Measurements from ENCODE around the gene WBP11.

DNA sequence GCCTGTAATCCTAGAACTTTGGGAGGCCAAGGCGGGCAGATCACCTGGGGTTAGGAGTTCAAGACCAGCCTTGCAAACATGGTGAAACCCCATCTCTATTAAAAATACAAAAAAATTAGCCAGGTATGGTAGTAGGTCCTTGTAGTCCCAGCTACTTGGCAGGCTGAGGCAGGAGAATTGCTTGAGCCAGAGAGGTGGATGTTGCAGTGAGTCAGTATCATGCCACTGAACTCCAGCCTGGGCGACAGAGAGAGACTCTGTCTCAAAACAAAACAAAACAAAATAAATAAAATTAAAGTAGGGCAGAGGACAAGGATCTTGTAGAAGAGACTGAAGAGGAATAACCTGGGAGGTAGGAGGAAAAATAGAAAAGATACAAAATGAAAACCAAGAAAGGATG is 61.3 kb downstream of the WBP11 start:
- TF ChIP-seq, protein P1, sequence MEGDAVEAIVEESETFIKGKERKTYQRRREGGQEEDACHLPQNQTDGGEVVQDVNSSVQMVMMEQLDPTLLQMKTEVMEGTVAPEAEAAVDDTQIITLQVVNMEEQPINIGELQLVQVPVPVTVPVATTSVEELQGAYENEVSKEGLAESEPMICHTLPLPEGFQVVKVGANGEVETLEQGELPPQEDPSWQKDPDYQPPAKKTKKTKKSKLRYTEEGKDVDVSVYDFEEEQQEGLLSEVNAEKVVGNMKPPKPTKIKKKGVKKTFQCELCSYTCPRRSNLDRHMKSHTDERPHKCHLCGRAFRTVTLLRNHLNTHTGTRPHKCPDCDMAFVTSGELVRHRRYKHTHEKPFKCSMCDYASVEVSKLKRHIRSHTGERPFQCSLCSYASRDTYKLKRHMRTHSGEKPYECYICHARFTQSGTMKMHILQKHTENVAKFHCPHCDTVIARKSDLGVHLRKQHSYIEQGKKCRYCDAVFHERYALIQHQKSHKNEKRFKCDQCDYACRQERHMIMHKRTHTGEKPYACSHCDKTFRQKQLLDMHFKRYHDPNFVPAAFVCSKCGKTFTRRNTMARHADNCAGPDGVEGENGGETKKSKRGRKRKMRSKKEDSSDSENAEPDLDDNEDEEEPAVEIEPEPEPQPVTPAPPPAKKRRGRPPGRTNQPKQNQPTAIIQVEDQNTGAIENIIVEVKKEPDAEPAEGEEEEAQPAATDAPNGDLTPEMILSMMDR (IDR thresholded peaks at IDR 0.05): no peak
- TF ChIP-seq POLR2A (IDR thresholded peaks at IDR 0.05): no peak
